Stomach (tissue), 8 donors: ENCODE data around the gene ARHGEF3. TPM values are rescaled to one million over a fixed set of nuclear protein-coding genes. Genes with fewer than 3 reads are reported as not detected.

Source experiments
- polyA plus RNA-seq, 3 donors: library from polyadenylated mRNA; stranded (reverse); fragments of 200-250 nt; gene quantifications; one replicate each; pipeline ENCODE4 v1.2.3, GENCODE V29; 2013
- total RNA-seq, 5 donors: library from RNA; depleted of rRNA; stranded (reverse); fragments of >200 nt; gene quantifications; one replicate each; pipeline versions ENCODE4 v1.1.0 to v1.2.3, GENCODE V29; 2014 to 2016
- donor health status: healthy with polysubstance abuse.
- donor health status: Bipolar disorder and iron deficiency.
- donor health status: healthy.

The ARHGEF3 gene
- total and polyA plus RNA-seq, 8 donors, result 6.2 to 23.8 (median 14.2) TPM

Other genes with a start within 250 kb of the ARHGEF3 start
- 10 to 100 TPM in 4 of 5 donors, 1 to 10 TPM in 1; 3.5 to 66.3 (median 29.6) TPM for gene CCDC66, start 244.8 kb downstream of the ARHGEF3 start, total RNA-seq
- 1 to 10 TPM; 4.9 to 7.0 (median 6.2) TPM for gene CCDC66, start 244.8 kb downstream of the ARHGEF3 start, polyA plus RNA-seq
- gene TASOR, start 118.7 kb downstream of the ARHGEF3 start, total RNA-seq, result 100 to 1,000 TPM in 2 of 5 donors, 10 to 100 TPM in 3; 30.1 to 223 (median 73.2) TPM
- gene TASOR, start 118.7 kb downstream of the ARHGEF3 start, polyA plus RNA-seq, result 10 to 100 TPM; 13.0 to 17.0 (median 16.2) TPM